ENCODE measurements around the gene DMRTC1. TPM values are rescaled to one million over a fixed set of nuclear protein-coding genes. Genes with fewer than 3 reads are reported as not detected.
"Not testable (repeated sequence)": the region's sequence is repeated elsewhere in the genome, so short reads cannot be mapped to it uniquely, and the experiment has no call there.

Gene DMRTC1
- polyA plus RNA-seq (2013, experiment 1 of 2): not detected
- polyA plus RNA-seq (2013, experiment 2 of 2): 0.07 TPM

DNA sequence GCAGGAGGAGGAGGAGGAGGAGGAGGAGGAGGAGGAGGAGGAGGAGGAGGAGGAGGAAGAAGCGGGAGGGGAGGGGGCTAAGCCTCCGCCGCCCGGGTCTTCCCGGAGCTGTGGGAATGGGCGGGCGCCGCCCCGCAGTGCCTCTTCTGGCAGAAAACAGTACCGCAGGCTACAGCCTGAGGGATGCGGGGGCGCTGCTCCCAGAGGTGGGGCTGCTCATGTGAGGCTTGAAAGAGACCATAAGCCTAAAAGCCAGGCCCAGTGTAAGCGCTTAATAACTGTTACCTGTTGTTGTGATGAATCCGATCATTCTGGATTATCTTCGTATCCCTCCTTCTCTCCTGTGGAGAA, at the start of gene DMRTC1:
TSS of gene DMRTC1 (minus strand) at position 19 of the 351 bp plus-strand sequence. CDS start 68,143 bp downstream, outside the sequence.
- H4K8ac ChIP-seq (ENCODE audit: low read depth, low read length); H3K4me3 ChIP-seq (ENCODE audit: low read length); H3K27ac ChIP-seq (ENCODE audit: low read depth, low read length); H3K9ac ChIP-seq (ENCODE audit: low read length); H2BK15ac ChIP-seq (replicated peaks; ENCODE audit: low read depth); DNase-seq; H3K79me1 ChIP-seq (ENCODE audit: low read length); H2BK5ac ChIP-seq (ENCODE audit: low read length); H3K36me3 ChIP-seq (ENCODE audit: control insufficient read depth, insufficient read depth, low read length); H3K4ac ChIP-seq (ENCODE audit: low read depth, low read length); H3K79me2 ChIP-seq (ENCODE audit: control insufficient read depth, insufficient read depth, low read length); H2BK120ac ChIP-seq (ENCODE audit: low read depth, low read length); H3K4me2 ChIP-seq (ENCODE audit: low read length); H3K27me3 ChIP-seq (ENCODE audit: insufficient read depth, low read length, poor library complexity); H3K56ac ChIP-seq (ENCODE audit: low read length); H4K5ac ChIP-seq (ENCODE audit: low read length); H3K4me1 ChIP-seq (ENCODE audit: control insufficient read depth, low read depth, low read length); H2AK5ac ChIP-seq (ENCODE audit: low read length); H3K23ac ChIP-seq (ENCODE audit: low read length); H3K18ac ChIP-seq (ENCODE audit: low read length): not testable (repeated sequence)
- WGBS (ENCODE audit: extremely low coverage, insufficient coverage, low lambda C conversion rate): no CpG with 5 or more reads among the region's 15 CpGs

DNA sequence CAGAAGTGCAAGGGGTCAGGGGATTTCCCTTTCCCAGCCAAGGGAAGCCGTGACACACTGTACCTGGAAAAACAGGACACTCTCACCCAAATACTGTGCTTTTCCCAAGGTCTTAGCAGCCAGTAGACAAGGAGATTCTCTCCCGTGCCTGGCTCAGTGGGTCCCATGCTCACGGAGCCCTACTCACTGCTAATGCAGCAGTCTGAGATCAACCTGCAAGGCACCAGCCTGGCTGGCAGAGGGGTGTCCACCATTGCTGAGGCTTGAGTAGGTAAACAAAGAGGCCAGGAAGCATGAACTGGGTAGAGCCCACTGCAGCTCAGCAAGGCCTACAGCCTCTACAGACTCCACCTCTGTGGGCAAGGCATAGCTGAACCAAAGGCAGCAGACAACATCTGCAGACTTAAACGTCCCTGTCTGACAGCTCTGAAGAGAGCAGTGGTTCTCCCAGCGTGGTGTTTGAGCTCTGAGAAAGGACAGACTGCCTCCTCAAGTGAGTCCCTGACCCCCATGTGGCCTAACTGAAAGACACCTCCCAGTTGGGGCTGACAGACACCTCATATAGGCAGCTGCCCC, 37.3 kb upstream of the DMRTC1 start:
- not testable (repeated sequence) for H2BK15ac ChIP-seq (replicated peaks; ENCODE audit: low read depth); H3K79me2 ChIP-seq (ENCODE audit: control insufficient read depth, insufficient read depth, low read length); H3K56ac ChIP-seq (ENCODE audit: low read length); H3K4me1 ChIP-seq (ENCODE audit: control insufficient read depth, low read depth, low read length); H3K27me3 ChIP-seq (ENCODE audit: insufficient read depth, low read length, poor library complexity); H2AK5ac ChIP-seq (ENCODE audit: low read length); H3K4me2 ChIP-seq (ENCODE audit: low read length); H3K27ac ChIP-seq (ENCODE audit: low read depth, low read length); H3K79me1 ChIP-seq (ENCODE audit: low read length); H3K4ac ChIP-seq (ENCODE audit: low read depth, low read length); H2BK120ac ChIP-seq (ENCODE audit: low read depth, low read length); H3K4me3 ChIP-seq (ENCODE audit: low read length); H4K8ac ChIP-seq (ENCODE audit: low read depth, low read length); H3K36me3 ChIP-seq (ENCODE audit: control insufficient read depth, insufficient read depth, low read length); H3K9ac ChIP-seq (ENCODE audit: low read length); H2BK5ac ChIP-seq (ENCODE audit: low read length); H4K5ac ChIP-seq (ENCODE audit: low read length); DNase-seq; H3K23ac ChIP-seq (ENCODE audit: low read length); H3K18ac ChIP-seq (ENCODE audit: low read length)
- no CpG with 5 or more reads among the region's 5 CpGs for WGBS (ENCODE audit: extremely low coverage, insufficient coverage, low lambda C conversion rate)

GRCh38 chrX:72974885-72975284, 31.2 kb upstream of the DMRTC1 start:
- H3K56ac ChIP-seq (ENCODE audit: low read length); H2BK120ac ChIP-seq (ENCODE audit: low read depth, low read length); H3K36me3 ChIP-seq (ENCODE audit: control insufficient read depth, insufficient read depth, low read length); H3K27ac ChIP-seq (ENCODE audit: low read depth, low read length); H2BK15ac ChIP-seq (replicated peaks; ENCODE audit: low read depth); H3K4me1 ChIP-seq (ENCODE audit: control insufficient read depth, low read depth, low read length); H2BK5ac ChIP-seq (ENCODE audit: low read length); H3K23ac ChIP-seq (ENCODE audit: low read length); H3K9ac ChIP-seq (ENCODE audit: low read length); H2AK5ac ChIP-seq (ENCODE audit: low read length); H3K18ac ChIP-seq (ENCODE audit: low read length); H3K79me1 ChIP-seq (ENCODE audit: low read length); DNase-seq; H3K4ac ChIP-seq (ENCODE audit: low read depth, low read length); H3K79me2 ChIP-seq (ENCODE audit: control insufficient read depth, insufficient read depth, low read length); H4K8ac ChIP-seq (ENCODE audit: low read depth, low read length); H3K27me3 ChIP-seq (ENCODE audit: insufficient read depth, low read length, poor library complexity); H3K4me2 ChIP-seq (ENCODE audit: low read length); H4K5ac ChIP-seq (ENCODE audit: low read length); H3K4me3 ChIP-seq (ENCODE audit: low read length): not testable (repeated sequence)
- WGBS (ENCODE audit: extremely low coverage, insufficient coverage, low lambda C conversion rate): no CpG with 5 or more reads among the region's 7 CpGs

DNA sequence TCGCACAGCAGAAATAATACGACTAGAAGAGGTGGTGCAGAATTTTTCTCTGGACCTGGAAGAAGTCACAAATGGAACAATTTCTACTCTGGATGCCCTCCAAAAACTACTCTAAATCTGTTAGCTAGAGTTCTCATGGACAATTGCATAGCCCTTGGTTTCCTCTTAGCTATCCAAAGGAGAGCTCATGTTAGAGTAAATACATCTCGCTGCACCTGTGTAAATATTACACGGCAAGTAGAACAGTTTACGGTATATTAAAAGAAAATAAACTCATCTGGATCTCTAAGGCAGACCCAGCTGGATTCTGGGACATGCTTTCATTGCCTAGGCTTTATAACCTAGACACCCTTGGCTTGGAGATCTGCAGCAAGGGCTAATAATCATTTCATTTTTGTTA, 28.2 kb upstream of the DMRTC1 start:
- H3K23ac ChIP-seq (ENCODE audit: low read length); H3K4ac ChIP-seq (ENCODE audit: low read depth, low read length); H3K79me2 ChIP-seq (ENCODE audit: control insufficient read depth, insufficient read depth, low read length); H3K9ac ChIP-seq (ENCODE audit: low read length); H3K4me1 ChIP-seq (ENCODE audit: control insufficient read depth, low read depth, low read length); H3K79me1 ChIP-seq (ENCODE audit: low read length); H3K36me3 ChIP-seq (ENCODE audit: control insufficient read depth, insufficient read depth, low read length); H2BK120ac ChIP-seq (ENCODE audit: low read depth, low read length); H4K5ac ChIP-seq (ENCODE audit: low read length); H2AK5ac ChIP-seq (ENCODE audit: low read length); H3K27ac ChIP-seq (ENCODE audit: low read depth, low read length); DNase-seq; H4K8ac ChIP-seq (ENCODE audit: low read depth, low read length); H2BK5ac ChIP-seq (ENCODE audit: low read length); H2BK15ac ChIP-seq (replicated peaks; ENCODE audit: low read depth); H3K18ac ChIP-seq (ENCODE audit: low read length); H3K56ac ChIP-seq (ENCODE audit: low read length); H3K4me3 ChIP-seq (ENCODE audit: low read length); H3K27me3 ChIP-seq (ENCODE audit: insufficient read depth, low read length, poor library complexity); H3K4me2 ChIP-seq (ENCODE audit: low read length): not testable (repeated sequence)
- WGBS (ENCODE audit: extremely low coverage, insufficient coverage, low lambda C conversion rate): no CpG with 5 or more reads among the region's 5 CpGs

- H2BK15ac ChIP-seq (replicated peaks; ENCODE audit: low read depth); H3K4me3 ChIP-seq (ENCODE audit: low read length); H4K8ac ChIP-seq (ENCODE audit: low read depth, low read length); H3K27me3 ChIP-seq (ENCODE audit: insufficient read depth, low read length, poor library complexity); H2AK5ac ChIP-seq (ENCODE audit: low read length); H3K23ac ChIP-seq (ENCODE audit: low read length); H3K4me2 ChIP-seq (ENCODE audit: low read length); H3K79me1 ChIP-seq (ENCODE audit: low read length); H2BK5ac ChIP-seq (ENCODE audit: low read length); H2BK120ac ChIP-seq (ENCODE audit: low read depth, low read length); H3K36me3 ChIP-seq (ENCODE audit: control insufficient read depth, insufficient read depth, low read length); DNase-seq; H3K9ac ChIP-seq (ENCODE audit: low read length); H3K56ac ChIP-seq (ENCODE audit: low read length); H3K27ac ChIP-seq (ENCODE audit: low read depth, low read length); H3K4ac ChIP-seq (ENCODE audit: low read depth, low read length); H3K4me1 ChIP-seq (ENCODE audit: control insufficient read depth, low read depth, low read length); H3K18ac ChIP-seq (ENCODE audit: low read length); H4K5ac ChIP-seq (ENCODE audit: low read length); H3K79me2 ChIP-seq (ENCODE audit: control insufficient read depth, insufficient read depth, low read length): not testable (repeated sequence)
- WGBS (ENCODE audit: extremely low coverage, insufficient coverage, low lambda C conversion rate): no CpG with 5 or more reads among the region's 9 CpGs
Measured at GRCh38 chrX:72959971-72960370, 16.3 kb upstream of the DMRTC1 start.

Measured in mesendoderm (in vitro differentiated cells).